ENCODE results near the gene RAVER2.
"Not testable (repeated sequence)": the region's sequence is repeated elsewhere in the genome, so short reads cannot be mapped to it uniquely, and the experiment has no call there.

The RAVER2 gene

DNA sequence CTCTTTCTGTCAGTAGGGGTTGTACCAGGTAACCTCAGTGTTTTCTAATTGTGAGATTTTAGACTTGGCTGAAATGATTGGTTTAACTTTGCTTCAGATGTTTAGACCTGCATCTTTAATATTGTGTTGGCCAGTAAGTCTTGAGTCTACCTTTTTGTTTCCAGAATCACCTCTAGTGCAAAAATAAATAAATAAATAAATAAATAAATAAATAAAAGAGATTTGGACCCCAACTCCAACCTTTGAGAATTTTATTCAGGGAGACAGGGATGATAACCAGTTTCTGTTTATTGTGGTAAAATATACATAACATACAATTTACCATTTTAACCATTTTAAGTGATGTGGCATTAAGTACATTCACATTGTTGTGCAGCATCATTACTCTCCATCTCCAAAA lies 64.4 kb downstream of the RAVER2 start:
- H3K36me3 ChIP-seq, result no peaks in the 10 kb centered on the region
- no peak overlapping the region for H3K4me3 ChIP-seq (ENCODE audit: low read depth in 1 of 2, low read length in 1 of 2)
- no peaks in the 10 kb centered on the region for H3K4me1 ChIP-seq (ENCODE audit: control insufficient read depth in 1 of 2, insufficient read depth in 1 of 2, low read depth in 1 of 2, low read length in 1 of 2)
- no peaks in the 10 kb centered on the region for H3K9me3 ChIP-seq
- TF ChIP-seq, protein P1, sequence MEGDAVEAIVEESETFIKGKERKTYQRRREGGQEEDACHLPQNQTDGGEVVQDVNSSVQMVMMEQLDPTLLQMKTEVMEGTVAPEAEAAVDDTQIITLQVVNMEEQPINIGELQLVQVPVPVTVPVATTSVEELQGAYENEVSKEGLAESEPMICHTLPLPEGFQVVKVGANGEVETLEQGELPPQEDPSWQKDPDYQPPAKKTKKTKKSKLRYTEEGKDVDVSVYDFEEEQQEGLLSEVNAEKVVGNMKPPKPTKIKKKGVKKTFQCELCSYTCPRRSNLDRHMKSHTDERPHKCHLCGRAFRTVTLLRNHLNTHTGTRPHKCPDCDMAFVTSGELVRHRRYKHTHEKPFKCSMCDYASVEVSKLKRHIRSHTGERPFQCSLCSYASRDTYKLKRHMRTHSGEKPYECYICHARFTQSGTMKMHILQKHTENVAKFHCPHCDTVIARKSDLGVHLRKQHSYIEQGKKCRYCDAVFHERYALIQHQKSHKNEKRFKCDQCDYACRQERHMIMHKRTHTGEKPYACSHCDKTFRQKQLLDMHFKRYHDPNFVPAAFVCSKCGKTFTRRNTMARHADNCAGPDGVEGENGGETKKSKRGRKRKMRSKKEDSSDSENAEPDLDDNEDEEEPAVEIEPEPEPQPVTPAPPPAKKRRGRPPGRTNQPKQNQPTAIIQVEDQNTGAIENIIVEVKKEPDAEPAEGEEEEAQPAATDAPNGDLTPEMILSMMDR (IDR thresholded peaks at IDR 0.05), result no peak
- no peak overlapping the region for H3K27ac ChIP-seq
- no peaks in the 10 kb centered on the region for H3K27me3 ChIP-seq

DNA sequence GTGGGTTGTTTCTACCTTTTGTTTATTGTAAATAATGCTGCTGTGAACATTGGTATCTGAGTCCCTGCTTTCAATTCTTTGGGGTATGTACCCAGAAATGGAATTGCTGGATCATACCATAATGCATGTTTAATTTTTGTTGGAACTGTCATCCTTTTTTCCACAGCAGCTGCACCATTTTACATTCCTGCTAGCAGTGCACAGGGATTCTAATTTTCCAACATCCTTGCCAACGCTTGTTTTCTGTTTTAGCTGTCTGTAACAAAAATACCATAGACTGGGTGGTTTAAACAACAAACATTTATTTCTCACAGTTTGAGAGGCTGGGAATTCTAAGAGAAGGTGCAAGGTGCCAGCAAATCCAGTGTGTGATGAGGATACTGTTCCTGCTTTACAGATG lies 65.1 kb downstream of the RAVER2 start:
- Histone ChIP-seq H3K27ac (no peak overlapping the region), H3K4me3 (ENCODE audit: low read depth in 1 of 2, low read length in 1 of 2) (no peak overlapping the region), H3K36me3 (peaks cover 4% of the 10 kb centered on the region), H3K4me1 (ENCODE audit: control insufficient read depth in 1 of 2, insufficient read depth in 1 of 2, low read depth in 1 of 2, low read length in 1 of 2) (no peaks in the 10 kb centered on the region), H3K27me3 (no peaks in the 10 kb centered on the region), H3K9me3 (no peaks in the 10 kb centered on the region)
- TF ChIP-seq, protein P1 (IDR thresholded peaks at IDR 0.05), result no peak

DNA sequence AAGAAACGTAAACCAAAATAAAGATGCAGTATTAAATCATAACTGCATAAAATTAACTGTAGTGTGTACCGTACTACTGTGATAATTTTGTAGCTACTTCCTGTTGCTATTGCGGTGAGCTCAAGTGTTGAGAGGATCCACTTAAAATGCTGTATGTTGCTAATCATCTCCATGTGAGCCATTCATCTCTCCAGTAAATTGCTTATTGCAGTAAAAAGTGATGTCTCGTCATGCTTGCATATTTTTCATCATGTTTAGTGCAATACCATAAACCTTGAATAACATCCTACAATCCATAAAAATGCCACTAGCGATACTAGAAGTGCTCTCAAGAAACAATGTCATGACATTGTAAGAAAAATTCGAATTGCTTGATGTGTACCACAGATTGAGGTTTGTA lies 66.3 kb downstream of the RAVER2 start:
- no peaks in the 10 kb centered on the region for H3K4me1 ChIP-seq (ENCODE audit: control insufficient read depth in 1 of 2, insufficient read depth in 1 of 2, low read depth in 1 of 2, low read length in 1 of 2)
- H3K36me3 ChIP-seq, result peaks cover 11% of the 10 kb centered on the region
- TF ChIP-seq, protein P1 (IDR thresholded peaks at IDR 0.05), result no peak
- H3K4me3 ChIP-seq (ENCODE audit: low read depth in 1 of 2, low read length in 1 of 2), result no peak overlapping the region
- no peaks in the 10 kb centered on the region for H3K27me3 ChIP-seq
- no peaks in the 10 kb centered on the region for H3K9me3 ChIP-seq
- H3K27ac ChIP-seq, result no peak overlapping the region

DNA sequence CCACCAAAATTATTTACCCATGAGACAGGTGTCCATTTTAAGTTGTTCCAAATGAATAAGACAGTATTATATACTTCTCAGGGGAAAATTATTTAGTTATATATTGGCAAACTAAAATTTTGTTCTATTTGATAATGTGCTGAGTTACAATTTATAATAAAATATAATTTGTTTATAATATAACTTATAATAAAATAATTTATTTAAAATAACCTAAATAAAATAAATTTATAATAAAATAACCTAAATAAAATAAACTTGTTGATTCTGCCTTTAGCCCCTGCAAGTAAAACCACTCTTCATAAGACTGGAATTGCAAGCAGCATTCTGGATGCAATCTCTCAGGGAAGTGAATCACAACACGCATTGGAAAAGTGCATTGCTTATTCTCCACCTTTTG lies 69.6 kb downstream of the RAVER2 start:
- Histone ChIP-seq H3K4me3 (ENCODE audit: low read depth in 1 of 2, low read length in 1 of 2) (no peak overlapping the region), H3K9me3 (no peaks in the 10 kb centered on the region), H3K27me3 (no peaks in the 10 kb centered on the region), H3K27ac (no peak overlapping the region), H3K36me3 (peaks cover 11% of the 10 kb centered on the region), H3K4me1 (ENCODE audit: control insufficient read depth in 1 of 2, insufficient read depth in 1 of 2, low read depth in 1 of 2, low read length in 1 of 2) (no peaks in the 10 kb centered on the region)
- TF ChIP-seq, protein P1 (IDR thresholded peaks at IDR 0.05), result no peak

DNA sequence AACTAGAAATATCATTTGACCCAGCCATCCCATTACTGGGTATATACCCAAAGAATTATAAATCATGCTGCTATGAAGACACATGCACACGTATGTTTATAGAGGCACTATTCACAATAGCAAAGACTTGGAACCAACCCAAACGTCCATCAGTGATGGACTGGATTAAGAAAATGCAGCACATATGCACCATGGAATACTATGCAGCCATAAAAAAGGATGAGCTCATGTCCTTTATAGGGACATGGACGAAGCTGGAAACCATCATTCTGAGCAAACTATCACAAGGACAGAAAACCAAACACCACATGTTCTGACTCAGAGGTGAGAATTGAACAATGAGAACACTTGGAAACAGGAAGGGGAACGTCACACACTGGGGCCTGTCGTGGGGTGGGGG lies 72.5 kb downstream of the RAVER2 start:
- not testable (repeated sequence) for H3K4me1 ChIP-seq (ENCODE audit: control insufficient read depth in 1 of 2, insufficient read depth in 1 of 2, low read depth in 1 of 2, low read length in 1 of 2)

DNA sequence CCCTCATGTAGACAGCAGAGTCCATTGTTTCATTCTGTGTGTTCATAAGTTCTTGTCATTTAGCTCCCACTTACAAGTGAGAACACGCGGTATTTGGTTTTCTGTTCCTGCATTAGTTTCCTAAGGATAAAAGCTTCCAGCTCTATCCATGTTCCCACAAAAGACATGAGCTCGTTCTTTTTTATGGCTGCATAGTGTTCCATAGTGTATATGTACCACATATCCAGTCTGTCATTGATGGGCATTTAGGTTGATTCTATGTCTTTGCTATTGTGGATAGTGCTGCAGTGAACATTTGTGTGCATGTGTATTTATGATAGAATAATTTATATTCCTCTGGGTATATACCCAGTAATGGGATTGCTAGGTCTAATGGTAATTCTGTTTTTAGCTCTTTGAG lies 75.7 kb downstream of the RAVER2 start:
- H3K9me3 ChIP-seq; H3K4me1 ChIP-seq (ENCODE audit: control insufficient read depth in 1 of 2, insufficient read depth in 1 of 2, low read depth in 1 of 2, low read length in 1 of 2); H3K27ac ChIP-seq; H3K27me3 ChIP-seq; H3K36me3 ChIP-seq; H3K4me3 ChIP-seq (ENCODE audit: low read depth in 1 of 2, low read length in 1 of 2): not testable (repeated sequence)

More for the DNA sequence above, 72.5 kb downstream of the RAVER2 start:
- not testable (repeated sequence) for H3K9me3 ChIP-seq; H3K27ac ChIP-seq; H3K27me3 ChIP-seq; H3K4me3 ChIP-seq (ENCODE audit: low read depth in 1 of 2, low read length in 1 of 2)
- H3K36me3 ChIP-seq, result peaks cover 11% of the 10 kb centered on the region

DNA sequence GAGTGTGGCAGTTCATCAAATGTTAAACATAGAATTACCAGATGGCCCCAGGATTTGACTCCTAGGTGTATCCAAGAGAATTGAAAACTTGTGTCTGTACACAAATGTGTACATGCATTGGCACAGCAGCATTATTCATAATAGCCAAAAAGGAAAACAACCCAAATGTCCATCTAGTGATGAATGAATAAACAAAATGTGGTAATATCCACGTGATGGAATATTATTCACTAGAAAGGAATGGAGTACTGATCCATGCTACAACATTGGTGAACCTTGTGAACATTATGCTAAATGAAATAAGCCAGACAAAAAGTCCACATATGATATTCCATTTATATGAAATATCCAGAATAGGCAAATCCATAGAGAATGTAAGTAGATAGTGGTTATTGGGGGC lies 77.7 kb downstream of the RAVER2 start:
- H3K27ac ChIP-seq, result no peak overlapping the region
- H3K9me3 ChIP-seq, result no peaks in the 10 kb centered on the region
- H3K36me3 ChIP-seq, result no peaks in the 10 kb centered on the region
- no peaks in the 10 kb centered on the region for H3K4me1 ChIP-seq (ENCODE audit: control insufficient read depth in 1 of 2, insufficient read depth in 1 of 2, low read depth in 1 of 2, low read length in 1 of 2)
- H3K4me3 ChIP-seq (ENCODE audit: low read depth in 1 of 2, low read length in 1 of 2), result no peak overlapping the region
- TF ChIP-seq, protein P1 (IDR thresholded peaks at IDR 0.05), result no peak
- H3K27me3 ChIP-seq, result no peaks in the 10 kb centered on the region
